Breast epithelium (tissue), 4 donors: Measurements from ENCODE around the gene IDI2. TPM values are rescaled to one million over a fixed set of nuclear protein-coding genes. Genes with fewer than 3 reads are reported as not detected.

Experiments used
- DNase-seq, 2 donors: peaks; one replicate each; pipeline ENCODE4 v3.0.0-alpha.2; 2019; ENCODE audit warnings: low spot score in 2 of 2
- H3K27ac ChIP-seq, 2 donors: fragments of 200-600 bp; sonication (generic) in 1 of 2; one replicate each; pipeline ENCODE4 v1.5.1; 2016 to 2019; ENCODE audit warnings: mild to moderate bottlenecking in 1 of 2
- H3K27me3 ChIP-seq, 2 donors: fragments of 200-600 bp; sonication (generic) in 1 of 2; one replicate each; pipeline versions ENCODE4 v1.5.1 to v1.6.0; 2017 to 2019; ENCODE audit warnings: control low read depth in 1 of 2, mild to moderate bottlenecking in 1 of 2
- H3K36me3 ChIP-seq: fragments of 200-600 bp; one replicate; pipeline ENCODE4 v1.5.1; 2019
- H3K4me1 ChIP-seq, 2 donors: fragments of 200-600 bp; sonication (generic); one replicate each; pipeline ENCODE4 v1.5.1; 2016 to 2019; ENCODE audit warnings: control low read depth in 1 of 2
- H3K4me3 ChIP-seq, 3 donors: fragments of 200-600 bp; sonication (generic); 1 replicate in 2 of 3; 2 replicates in 1 of 3; pipeline ENCODE4 v1.5.1; 2016 to 2019; ENCODE audit warnings: mild to moderate bottlenecking in 3 of 3, moderate library complexity in 2 of 3
- H3K9me3 ChIP-seq, 2 donors: fragments of 200-600 bp; sonication (generic) in 1 of 2; one replicate each; pipeline ENCODE4 v1.5.1; 2016 to 2019; ENCODE audit warnings: control low read depth in 1 of 2
- POLR2A ChIP-seq: fragments of 450-650 bp; IDR thresholded peaks from one replicate; pipeline ENCODE4 v1.6.1; 2016; ENCODE audit warnings: antibody characterized with exemption, mild to moderate bottlenecking, moderate library complexity
- POLR2AphosphoS5 ChIP-seq, 3 donors: sonication (generic); formaldehyde crosslinking; IDR thresholded peaks; one replicate each; pipeline ENCODE4 v1.6.1; 2017; ENCODE audit warnings: antibody characterized with exemption in 3 of 3
- intact Hi-C: fragments of 100-400 bp; cut with DNase I; formaldehyde crosslinking; loops from one replicate; pipeline ENCODE4 v1.15.1; 2023; ENCODE audit warnings: low total_unique reads
- total RNA-seq, 3 donors: library from RNA; depleted of rRNA; stranded (reverse); fragments of >200 nt; gene quantifications; one replicate each; pipeline ENCODE4 v1.1.0, GENCODE V29; 2016
- TF ChIP-seq, protein P1 (sequence below), 3 donors: fragments of 450-650 bp; IDR thresholded peaks; one replicate each; pipeline ENCODE4 v1.5.1; 2016 to 2017; ENCODE audit warnings: antibody characterized with exemption in 3 of 3, mild to moderate bottlenecking in 3 of 3, moderate library complexity in 3 of 3

Gene IDI2
- total RNA-seq, 3 donors from 2014 or later = not detected

DNA sequence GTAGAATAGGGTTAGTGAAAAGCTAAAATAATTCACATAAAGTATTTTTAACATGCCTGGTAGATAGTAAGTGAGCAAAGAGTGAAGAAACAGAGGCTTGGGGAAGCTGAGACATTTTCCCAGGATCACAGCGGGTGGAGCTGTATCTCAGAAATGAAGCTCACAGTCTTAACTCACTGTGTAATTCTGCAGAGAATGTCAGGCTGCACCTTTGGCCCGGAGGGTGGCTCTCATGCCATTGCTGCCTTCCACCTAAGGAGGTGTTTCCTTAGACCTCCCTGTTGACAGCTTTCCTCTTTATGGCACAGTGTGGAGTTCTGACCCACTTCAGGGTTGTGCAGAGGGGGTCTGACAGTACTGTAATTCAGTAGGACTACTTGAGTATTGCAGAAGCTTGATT is 40.3 kb downstream of the IDI2 start:
- H3K4me3 ChIP-seq = no peak overlapping the region

DNA sequence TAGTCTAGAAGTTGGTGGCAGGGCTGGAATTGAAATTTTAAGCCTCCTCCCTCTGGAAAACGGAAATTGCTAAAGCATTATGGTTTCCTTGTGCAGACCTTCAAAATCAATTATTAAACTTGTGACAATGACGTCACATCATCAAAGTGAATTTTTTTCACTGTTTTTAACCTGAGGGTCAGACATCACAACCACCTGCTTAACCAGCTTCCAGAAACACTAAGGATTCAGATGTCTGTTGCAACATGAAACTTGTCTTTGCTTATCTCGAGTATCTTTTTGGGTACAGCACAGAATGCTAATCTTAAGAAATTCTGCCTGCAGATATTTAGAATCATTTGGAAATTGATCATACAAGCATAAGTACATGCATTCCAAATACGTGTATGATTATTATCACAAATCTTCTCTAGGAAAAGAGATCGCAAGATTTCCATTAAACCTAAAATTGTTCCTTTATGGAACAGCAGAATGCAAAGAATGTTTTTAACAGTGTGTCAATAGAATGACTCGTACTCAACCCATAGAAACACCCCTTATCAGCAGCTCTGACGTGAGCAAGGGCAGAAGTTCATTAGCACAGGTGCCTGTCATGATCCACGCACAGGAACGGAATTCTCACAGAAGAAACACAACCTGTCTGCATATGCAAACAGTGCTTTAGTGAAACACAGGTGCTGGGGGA is 41.5 kb downstream of the IDI2 start:
- intact Hi-C loops = no loop called here

More for the DNA sequence above, 40.3 kb downstream of the IDI2 start:
- DNase-seq = no peak
- Histone ChIP-seq H3K27ac (no peak overlapping the region), H3K4me1 (peaks cover 0 to 7% of the 10 kb centered on the region in 2 donors), H3K9me3 (peaks cover 4 to 6% of the 10 kb centered on the region in 2 donors), H3K27me3 (no peaks in the 10 kb centered on the region), H3K36me3 (no peaks in the 10 kb centered on the region)
- TF ChIP-seq, protein P1, sequence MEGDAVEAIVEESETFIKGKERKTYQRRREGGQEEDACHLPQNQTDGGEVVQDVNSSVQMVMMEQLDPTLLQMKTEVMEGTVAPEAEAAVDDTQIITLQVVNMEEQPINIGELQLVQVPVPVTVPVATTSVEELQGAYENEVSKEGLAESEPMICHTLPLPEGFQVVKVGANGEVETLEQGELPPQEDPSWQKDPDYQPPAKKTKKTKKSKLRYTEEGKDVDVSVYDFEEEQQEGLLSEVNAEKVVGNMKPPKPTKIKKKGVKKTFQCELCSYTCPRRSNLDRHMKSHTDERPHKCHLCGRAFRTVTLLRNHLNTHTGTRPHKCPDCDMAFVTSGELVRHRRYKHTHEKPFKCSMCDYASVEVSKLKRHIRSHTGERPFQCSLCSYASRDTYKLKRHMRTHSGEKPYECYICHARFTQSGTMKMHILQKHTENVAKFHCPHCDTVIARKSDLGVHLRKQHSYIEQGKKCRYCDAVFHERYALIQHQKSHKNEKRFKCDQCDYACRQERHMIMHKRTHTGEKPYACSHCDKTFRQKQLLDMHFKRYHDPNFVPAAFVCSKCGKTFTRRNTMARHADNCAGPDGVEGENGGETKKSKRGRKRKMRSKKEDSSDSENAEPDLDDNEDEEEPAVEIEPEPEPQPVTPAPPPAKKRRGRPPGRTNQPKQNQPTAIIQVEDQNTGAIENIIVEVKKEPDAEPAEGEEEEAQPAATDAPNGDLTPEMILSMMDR (IDR thresholded peaks at IDR 0.05) = no peak
- TF ChIP-seq POLR2A (no peak), POLR2AphosphoS5 (IDR thresholded peaks at IDR 0.05) (no peak)
- intact Hi-C loops = no loop called here

DNA sequence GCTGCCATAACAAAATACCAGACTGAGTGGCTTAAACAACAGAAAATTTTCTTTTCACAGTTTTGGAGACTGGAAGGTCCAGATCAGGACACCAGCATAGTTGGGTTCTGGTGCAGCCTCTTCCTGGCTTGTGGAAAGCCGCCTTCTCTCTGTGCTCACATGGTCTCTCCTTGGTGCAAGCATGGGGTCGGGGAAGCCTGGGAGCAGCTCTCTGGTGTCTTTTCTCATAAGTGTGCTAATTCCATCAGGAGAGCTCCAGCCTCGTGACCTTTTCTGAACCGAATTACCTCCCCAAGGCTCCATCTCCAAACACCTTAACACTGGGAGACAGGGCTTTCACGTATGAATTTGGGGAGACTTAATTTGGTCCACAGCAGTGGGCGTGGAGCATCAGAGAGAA is 42.3 kb downstream of the IDI2 start:
- H3K27ac ChIP-seq = no peak overlapping the region
- no peaks in the 10 kb centered on the region for H3K36me3 ChIP-seq
- intact Hi-C loops = no loop called here
- H3K4me3 ChIP-seq = no peak overlapping the region
- TF ChIP-seq POLR2AphosphoS5 (IDR thresholded peaks at IDR 0.05) = no peak
- TF ChIP-seq, protein P1 (IDR thresholded peaks at IDR 0.05) = no peak
- no peaks in the 10 kb centered on the region for H3K4me1 ChIP-seq
- no peaks in the 10 kb centered on the region for H3K27me3 ChIP-seq
- H3K9me3 ChIP-seq = peaks cover 15 to 22% of the 10 kb centered on the region in 2 donors
- DNase-seq = no peak

More for the DNA sequence above, 41.5 kb downstream of the IDI2 start:
- no peak for TF ChIP-seq POLR2AphosphoS5 (IDR thresholded peaks at IDR 0.05)
- TF ChIP-seq, protein P1 (IDR thresholded peaks at IDR 0.05) = no peak
- Histone ChIP-seq H3K4me3 (no peak overlapping the region), H3K36me3 (no peaks in the 10 kb centered on the region), H3K4me1 (peaks cover 0 to 2% of the 10 kb centered on the region in 2 donors), H3K27me3 (no peaks in the 10 kb centered on the region), H3K9me3 (peaks cover 15% of the 10 kb centered on the region in 2 donors), H3K27ac (no peak overlapping the region)
- no peak for DNase-seq

DNA sequence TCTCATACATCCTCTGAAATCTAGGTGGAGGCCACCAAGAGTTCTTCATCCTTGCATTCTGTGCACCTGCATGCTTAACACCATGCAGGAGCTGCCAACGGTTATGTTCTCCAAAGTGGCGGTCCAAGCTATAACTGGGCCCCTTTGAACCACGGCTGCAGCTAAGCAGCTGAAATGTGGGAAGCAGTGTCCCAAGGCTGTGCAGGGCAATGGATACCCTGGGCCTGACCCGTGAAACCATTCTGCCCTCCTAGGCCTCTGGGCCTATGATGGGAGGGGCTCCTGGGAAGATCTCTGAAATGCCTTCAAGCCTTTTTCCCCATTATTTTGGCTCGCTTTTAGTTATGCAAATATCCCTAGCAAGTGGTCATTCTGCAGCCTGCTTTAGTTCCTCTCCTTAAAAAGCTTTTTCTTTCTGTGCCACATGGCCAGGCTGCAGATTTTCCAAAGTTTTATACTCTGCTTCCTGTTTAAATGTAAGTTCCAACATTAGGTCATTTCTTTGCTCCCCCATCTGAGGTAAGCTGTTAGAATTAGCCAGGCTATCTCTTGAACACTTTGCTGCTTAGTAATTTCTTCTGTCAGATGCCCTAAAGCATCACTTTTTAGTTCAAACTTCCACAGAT is 45.1 kb downstream of the IDI2 start:
- DNase-seq = no peak
- TF ChIP-seq, protein P1 (IDR thresholded peaks at IDR 0.05) = no peak
- TF ChIP-seq POLR2A = no peak
- no peak for TF ChIP-seq POLR2AphosphoS5 (IDR thresholded peaks at IDR 0.05)
- intact Hi-C loops = no loop called here
- Histone ChIP-seq H3K4me1 (no peaks in the 10 kb centered on the region), H3K27me3 (no peaks in the 10 kb centered on the region), H3K4me3 (no peak overlapping the region), H3K27ac (no peak overlapping the region), H3K9me3 (peaks cover 15 to 27% of the 10 kb centered on the region in 2 donors), H3K36me3 (no peaks in the 10 kb centered on the region)

DNA sequence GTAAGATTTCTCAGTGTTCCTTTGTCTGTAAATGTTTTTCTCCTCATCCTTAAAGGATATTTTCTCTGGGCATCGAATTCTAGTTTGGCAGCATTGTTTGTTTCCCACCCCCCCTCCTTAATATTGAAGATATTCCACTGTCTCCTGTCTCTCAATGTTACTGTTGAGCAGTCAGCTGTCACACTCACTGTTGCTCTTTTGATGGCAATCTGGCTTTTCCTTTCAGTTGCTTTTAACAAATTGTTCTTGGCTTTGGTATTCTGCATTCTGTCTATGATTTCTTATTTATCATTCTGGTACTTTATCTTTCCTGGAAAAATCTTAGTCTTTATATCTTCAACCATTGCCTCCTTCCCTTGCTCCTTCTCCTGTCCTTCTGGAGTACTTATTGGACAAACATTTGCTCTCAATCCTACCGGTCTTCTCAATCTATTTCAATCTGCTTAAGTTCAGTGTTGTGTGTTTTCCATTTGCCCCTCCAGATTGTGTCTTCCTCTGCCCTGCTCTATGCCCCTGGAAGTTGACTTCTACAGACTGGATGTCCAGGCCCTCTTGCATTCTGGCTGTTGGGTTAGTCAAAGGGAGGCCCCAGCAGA is 46.7 kb downstream of the IDI2 start:
- H3K4me1 ChIP-seq = no peaks in the 10 kb centered on the region
- TF ChIP-seq, protein P1 (IDR thresholded peaks at IDR 0.05) = no peak
- TF ChIP-seq POLR2AphosphoS5 (IDR thresholded peaks at IDR 0.05) (no peak), POLR2A (no peak)
- no peaks in the 10 kb centered on the region for H3K36me3 ChIP-seq
- no peak overlapping the region for H3K27ac ChIP-seq
- intact Hi-C loops = no loop called here
- no peaks in the 10 kb centered on the region for H3K27me3 ChIP-seq
- DNase-seq = no peak
- H3K4me3 ChIP-seq = no peak overlapping the region
- H3K9me3 ChIP-seq = peaks cover 15 to 27% of the 10 kb centered on the region in 2 donors
